ENCODE data around the gene HIGD1C.
"Not testable (repeated sequence)": the region's sequence is repeated elsewhere in the genome, so short reads cannot be mapped to it uniquely, and the experiment has no call there.

Gene HIGD1C

DNA sequence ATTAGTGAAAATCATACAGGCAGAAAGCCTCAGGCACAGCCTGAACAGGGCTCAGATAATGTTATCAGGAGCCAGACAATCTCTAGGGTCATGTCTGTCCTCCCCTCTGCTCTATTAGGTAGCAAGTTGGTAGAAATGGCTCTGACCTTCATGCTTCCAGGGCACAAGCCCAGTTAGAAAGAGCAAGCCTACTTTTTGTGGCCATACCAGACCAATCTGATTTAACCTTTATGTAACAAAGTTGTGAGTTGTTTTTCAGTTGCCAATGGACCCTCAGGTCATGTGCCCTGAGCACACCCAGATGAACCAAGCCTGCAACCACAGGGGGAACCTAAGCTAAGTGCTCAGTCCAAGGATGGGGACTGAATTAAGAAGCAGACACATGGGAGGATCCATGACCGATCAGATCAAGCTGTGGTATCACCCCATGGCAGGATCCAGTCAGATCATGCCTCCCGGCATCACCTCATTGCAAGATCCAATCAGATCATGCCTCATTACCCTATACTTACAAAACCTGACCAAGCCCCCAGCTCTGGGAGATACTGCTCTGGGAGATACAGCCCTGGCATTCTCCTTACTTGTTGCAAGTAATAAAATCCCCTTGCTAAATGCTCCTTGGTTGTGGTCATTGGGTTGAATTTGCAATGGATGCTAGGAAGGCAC lies 18.8 kb upstream of the HIGD1C start:
- no peak for DNase-seq (ENCODE audit: low read depth in 2 of 2)

DNA sequence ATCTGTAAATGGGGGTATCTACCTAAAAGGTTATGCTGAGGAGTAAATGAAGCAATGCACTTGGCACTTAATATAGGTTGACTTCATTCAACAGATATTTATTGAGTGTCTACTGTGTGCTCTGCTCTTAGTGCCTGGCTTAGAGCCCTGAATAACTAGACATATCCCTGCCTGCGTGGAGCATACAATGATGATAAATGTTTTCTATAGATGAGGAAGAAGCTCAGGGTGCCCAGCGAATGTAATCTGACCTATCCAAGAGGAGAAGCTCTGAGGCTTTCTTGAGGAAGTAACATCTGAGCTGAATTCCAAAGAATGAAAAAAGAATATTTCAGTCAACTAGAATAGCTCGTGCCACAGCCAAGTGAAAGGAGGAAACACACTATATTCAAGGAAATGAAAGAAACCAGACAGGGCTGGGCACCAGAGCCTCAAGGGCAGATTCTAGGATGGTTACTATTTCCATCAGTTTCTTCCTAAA lies 17.9 kb upstream of the HIGD1C start:
- DNase-seq (ENCODE audit: low read depth in 2 of 2) = no peak

DNA sequence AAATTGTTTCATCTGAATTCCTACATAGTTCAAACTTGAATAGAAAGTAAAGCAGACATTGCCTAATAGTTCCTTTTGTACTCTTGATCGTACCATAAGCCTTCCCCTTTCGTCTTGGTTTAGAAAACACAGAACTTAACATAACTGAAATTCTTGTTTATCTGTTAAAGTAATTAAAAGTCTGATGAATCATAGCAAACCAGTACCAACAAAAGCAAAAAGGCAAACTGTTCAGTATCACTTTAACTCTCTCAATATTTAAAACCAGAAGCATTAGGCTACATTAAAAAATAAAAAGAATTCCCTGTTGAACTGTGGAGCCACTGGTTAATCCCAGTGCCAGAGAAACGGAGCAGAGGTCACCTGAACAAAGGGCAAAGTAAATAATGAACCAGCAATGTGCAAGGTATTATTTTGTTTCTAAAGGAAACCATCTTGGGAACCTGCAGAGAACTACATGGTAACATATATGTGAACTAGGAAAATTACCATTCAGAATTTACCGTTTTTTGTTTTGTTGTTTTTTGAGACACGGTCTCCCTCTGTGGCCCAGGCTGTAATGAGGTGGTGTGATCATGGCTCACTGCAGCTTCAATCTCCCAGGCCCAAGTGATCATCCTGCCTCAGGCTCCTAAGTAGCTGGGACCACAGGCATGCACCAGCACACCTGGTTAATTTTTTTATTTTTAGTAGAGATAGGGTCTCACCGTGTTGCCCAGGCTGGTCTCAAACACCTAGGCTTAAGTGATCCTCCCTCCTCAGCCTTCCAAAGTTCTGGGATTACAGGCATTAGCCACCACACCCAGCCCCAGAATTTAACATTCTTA lies 17.1 kb upstream of the HIGD1C start:
- DNase-seq (ENCODE audit: low read depth in 2 of 2) = no peak

DNA sequence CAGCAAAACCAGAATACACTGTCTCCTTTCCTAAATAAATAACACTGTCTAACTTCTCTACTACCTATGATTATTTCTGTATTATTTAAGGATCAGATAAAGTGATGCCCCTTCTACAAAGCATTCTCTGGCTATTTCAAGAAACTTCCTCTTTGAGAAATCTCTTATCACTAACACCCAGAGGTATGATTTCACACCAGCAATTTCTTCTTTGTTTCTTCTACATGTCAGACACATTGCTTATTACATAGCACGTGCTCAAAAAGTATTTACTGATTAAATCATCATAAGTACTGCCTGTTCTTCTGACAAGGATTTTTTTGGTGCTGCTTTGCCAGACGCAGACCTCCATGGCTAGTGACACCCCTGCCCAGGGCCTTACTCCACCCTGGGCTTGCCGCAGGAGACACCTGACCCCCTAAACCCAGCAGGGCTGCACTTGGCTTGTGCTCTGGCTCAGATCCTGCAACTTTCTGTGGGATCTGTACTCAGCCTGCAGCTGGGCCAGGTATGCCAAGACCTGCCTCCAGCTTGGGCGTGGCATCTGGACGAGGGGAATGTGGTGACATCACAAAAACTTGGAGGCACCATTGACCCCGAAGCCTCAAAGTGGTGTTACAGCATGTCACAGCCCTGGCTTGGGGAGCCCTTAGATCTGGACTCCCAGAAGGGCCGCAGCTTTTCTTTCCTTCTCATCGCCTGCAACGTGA lies 15.4 kb upstream of the HIGD1C start:
- DNase-seq (ENCODE audit: low read depth in 2 of 2) = no peak

DNA sequence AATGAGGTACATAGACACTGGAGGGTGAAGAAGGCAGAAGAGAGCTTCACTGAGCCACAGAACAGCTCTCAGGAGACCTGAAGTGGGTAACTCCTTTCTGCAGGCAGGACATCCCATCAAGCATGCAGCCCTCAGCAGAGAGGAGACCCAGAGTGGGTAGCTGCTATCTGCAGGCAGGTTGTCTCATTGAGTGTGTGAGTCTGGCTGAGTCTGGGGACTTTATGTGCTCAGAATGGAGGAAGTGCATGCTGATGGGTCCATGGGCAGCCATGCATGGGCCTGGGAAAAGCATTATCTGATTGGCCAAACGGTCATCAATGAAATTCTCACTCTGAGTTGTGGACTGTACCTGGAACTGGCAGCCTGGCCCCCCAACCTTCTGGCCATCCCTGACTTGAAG lies 14.7 kb upstream of the HIGD1C start:
- no peak for DNase-seq (ENCODE audit: low read depth in 2 of 2)

DNA sequence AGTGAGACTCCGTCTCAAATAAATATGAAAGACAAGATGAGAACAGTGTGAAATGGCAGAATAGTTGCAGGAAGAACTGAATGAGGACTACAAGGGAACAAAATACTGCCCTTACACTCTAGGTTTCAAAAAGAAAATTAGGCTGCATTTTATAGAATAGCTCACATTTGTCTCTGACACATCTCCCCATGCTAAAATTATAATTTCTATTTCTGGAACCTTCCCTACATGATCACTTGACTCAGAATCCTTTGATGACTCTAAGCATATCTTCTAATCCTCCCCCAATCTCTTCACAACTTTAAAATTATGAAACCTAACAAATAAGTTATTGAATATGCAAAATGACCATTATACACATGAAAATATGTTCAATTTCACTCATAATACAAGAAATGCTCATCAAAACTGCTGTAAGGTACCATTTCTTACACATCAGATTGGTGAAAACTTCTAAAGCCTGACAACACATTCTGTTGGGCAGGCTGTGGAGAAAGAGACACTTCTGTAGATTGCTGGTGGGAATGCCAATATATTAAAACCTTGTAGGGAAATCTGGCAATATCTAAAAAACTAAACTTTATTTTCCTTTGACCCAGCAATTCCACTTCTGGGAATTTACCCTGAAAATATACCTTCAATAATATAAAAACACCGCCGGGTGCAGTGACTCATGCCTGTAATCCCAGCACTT lies 4.3 kb upstream of the HIGD1C start:
- DNase-seq (ENCODE audit: low read depth in 2 of 2) = no peak

DNA sequence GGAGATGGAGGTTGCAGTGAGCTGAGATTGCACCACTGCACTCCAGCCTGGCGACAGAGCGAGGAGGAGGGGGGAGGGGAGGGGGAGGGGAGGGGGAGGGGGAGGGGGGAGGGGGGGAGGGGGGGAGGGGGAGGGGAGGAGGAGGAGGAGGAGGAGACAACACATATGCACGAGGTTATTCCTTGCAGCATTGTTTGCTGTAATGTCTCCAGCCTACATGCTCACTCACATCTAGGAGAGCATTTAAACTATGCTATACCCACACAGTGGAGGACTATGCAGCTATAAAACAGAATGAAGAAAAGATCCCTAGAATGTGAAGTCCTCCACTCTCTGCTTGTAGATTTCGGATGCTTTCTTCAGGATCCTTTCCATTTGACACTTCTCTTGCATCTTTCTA lies 3.5 kb upstream of the HIGD1C start:
- no peak for DNase-seq (ENCODE audit: low read depth in 2 of 2)

DNA sequence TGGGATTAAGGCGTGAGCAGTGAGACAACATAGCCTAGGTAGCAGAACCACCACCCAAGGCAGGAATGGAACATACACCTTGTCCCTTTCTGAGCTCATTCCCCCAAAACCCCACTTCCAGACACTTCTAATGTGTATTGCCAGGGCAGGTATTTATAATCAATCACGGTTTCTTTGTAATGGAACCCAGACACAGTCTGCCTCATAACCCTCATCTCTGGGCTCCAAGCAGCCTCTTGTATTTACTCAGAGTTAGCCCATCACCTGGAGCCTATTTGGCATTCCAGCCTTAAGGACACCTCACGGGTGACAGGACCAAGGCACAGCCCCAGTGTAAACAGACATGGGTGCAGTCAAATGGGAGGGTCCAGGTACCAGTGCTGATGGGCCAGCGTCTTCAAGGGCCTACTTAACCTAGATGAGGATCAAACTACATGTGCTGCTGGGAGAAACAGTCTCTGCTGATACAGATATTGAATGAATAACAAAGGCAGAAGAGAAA lies 2.5 kb upstream of the HIGD1C start:
- no peak for DNase-seq (ENCODE audit: low read depth in 2 of 2)

DNA sequence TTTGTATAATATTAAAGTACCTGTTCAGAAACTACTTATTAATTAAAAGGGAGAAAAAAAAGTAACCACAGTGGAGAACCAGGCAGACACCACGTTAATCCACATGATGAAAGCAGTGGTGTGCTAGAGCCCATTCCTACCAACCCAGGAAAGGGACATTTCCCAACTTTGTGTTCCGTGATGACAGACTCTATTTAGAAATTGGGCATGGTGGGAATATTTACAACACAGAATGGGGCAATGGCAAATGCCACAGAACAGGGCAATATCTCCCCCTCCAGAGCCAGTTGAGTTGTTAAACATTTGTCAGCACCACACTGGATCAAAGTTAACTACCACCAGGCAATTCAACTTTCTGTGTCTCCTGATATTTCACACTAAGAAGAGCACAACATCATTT lies 1.2 kb upstream of the HIGD1C start:
- DNase-seq (ENCODE audit: low read depth in 2 of 2) = no peak

DNA sequence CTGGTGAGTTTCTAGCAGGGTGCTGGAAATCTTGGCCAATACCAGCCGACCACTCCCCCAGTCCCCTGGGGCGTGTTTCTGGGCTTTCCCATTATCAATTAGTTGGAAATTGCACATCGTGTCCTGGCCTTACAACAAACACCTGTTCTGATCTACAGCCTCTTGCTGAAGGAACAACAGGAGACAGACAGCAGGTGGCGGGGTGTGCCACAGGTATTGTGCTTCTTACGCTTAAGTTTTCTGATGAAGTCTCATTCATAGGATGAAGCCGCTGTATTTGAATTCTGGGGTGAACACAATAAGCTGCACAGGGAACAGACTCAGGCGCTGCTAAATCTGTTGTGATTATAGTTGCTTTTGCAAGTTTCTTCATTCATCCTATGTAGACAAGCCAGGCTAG lies 703 bp downstream of the HIGD1C start:
- DNase-seq (ENCODE audit: low read depth in 2 of 2) = no peak

DNA sequence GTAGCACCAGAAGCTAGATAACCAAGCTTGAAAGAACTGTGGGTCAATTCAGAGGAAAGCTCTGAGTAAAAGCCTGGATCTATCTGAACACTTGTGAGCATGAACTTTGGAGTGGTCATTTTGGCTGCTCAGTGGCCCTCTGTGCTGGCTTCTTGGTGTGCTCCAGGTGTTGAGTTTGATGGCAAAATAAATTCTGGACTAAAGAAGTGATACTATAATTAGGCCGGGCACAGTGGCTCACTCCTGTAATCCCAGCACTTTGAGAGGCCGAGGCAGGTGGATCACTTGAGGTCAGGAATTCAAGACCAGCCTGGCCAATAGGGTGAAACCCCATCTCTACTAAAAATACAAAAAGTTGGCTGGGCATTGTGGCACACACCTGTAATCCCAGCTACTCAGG lies 2.4 kb downstream of the HIGD1C start:
- not testable (repeated sequence) for DNase-seq (ENCODE audit: low read depth in 2 of 2)

DNA sequence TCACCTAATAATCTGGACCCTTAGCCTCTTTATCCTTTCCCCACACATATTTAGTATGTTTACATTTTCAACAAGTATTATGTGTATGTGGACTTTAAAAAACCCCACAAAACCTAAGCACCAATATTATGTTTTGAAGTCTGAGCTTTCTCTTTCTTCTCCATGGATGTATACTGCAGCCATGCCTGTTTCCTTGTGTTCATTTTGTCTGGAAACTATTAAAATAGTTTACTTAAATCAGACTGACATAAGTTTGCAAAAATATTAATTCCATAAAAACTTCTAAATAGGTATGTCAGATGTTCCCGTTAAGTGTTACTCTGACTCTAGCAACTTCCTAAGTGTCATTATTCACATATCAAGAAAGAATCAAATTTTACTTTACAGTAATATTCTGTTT lies 2.9 kb downstream of the HIGD1C start:
- DNase-seq (ENCODE audit: low read depth in 2 of 2) = no peak

DNA sequence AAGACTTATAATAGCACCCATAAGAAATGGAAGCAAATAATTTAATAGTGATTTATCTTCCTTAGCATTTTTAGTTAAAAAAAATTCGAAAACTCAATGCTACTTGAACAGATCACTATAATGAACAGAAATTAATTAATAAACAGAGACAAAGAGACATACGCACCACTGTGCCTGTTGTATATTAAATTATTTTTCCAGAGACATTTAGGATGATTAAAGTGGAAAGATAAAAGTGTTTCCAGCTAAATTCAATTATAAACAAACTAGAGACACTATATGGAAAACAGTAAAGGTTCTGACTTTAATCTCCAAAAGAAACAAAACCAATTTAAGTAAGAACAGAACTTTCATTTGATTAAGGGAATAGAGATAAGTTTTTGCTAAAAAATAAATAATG lies 3.4 kb downstream of the HIGD1C start:
- no peak for DNase-seq (ENCODE audit: low read depth in 2 of 2)

DNA sequence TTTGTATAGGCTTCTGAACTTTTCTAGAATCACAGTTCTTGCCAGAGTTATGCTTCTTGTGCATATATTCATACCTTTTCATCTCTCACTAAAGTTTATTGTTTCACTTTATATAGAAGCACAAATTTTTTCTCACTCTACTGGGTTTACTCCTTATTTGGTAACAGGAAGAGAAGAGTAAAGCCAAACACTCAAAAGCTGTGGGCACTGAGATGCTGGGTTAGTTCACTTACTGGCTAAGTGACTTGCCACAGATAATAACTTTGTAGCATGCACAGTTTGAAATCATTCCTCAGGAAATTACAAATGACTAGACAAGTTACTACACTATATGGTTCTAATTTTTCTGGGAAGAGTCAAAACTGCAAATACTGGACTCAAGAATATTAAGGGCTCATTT lies 7.8 kb downstream of the HIGD1C start:
- DNase-seq (ENCODE audit: low read depth in 2 of 2) = no peak

DNA sequence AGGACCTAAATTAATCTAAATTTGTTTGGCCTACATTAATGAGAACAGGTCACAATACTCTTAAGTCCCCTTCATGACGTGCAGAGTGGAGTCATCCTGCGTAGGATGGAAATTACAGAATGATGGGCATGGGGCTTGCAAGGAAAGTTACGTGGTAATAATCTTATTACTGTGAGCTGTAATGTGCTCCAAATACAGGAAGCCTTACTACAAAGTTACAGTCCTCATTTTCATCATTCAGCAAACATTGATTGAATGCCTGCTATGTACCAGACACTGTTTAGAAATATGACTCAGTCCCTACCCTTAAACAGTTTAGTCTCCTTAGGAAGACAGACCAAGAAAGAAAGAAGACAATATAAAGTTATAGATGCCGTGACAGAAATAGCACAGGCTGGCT lies 9.4 kb downstream of the HIGD1C start:
- no peak for DNase-seq (ENCODE audit: low read depth in 2 of 2)

DNA sequence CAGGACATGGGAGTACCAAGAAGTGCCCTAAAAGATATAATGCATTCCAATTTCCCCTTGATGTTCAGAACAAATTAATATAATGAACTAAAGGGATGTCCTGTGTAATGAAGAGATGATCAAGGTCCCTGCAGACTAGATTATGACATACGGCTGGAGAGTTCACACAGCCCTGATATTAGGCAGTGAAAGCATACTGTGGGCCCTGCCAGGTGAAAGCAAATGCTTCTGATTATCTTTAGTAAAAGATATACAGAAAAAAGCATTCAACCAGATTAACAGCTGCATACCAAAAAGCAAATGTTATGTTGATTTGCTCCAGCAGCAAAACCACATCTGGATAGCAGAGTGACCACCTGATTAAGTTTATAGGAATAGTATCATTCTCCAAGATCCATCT lies 12.1 kb downstream of the HIGD1C start:
- DNase-seq (ENCODE audit: low read depth in 2 of 2) = no peak

DNA sequence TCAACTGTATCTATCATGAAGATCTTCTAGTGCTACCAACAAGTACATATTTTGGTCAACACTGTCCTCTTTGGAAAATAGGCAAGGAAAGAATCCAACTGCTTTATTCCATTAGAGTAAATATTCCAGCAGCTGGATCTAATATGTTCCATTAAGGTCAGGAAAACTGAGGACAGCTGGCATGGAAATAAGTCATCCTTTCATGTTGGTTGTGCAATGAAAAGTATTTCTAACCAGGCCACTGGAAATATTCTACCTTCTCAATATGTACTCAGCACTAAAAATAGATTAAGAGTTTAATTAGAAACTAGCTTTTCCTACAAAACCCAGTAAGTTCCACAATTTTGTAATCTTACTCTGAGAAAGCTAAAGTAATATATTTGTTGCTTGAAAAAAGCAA lies 19.6 kb downstream of the HIGD1C start:
- DNase-seq (ENCODE audit: low read depth in 2 of 2) = no peak

DNA sequence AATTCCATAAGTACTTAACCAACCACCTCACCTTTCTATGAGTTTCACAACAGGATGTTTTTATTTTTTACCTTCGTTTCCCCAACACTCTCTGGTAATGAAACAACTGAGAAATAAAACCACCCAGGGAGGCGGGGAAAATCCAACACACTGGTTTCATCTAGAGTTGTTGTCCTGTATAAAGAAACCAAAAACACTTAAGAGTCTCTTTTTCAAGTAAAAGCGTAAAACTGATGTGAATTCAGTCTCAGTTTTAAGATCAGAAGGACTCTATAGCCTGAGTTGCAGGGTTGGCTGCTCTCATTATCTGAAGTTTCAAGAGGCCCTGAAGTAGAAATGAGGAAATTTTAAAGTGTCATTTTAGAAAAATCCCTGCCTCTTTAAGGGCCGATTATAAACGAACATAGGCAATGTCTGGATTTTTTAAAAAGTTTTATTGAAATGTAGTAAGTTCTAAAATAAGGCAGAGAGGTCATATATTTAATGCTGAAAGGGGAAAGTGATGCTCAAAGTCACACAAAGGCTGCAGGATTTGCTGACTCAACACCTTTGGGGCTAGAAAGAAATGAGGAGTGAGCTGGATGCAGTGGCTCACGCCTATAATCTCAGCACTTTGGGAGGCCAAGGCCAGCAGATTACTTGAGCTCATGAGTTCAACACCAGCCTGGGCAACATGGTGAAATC lies 27.2 kb downstream of the HIGD1C start:
- DNase-seq (ENCODE audit: low read depth in 2 of 2) = peak in 1 of 2 donors; percentile 17

DNA sequence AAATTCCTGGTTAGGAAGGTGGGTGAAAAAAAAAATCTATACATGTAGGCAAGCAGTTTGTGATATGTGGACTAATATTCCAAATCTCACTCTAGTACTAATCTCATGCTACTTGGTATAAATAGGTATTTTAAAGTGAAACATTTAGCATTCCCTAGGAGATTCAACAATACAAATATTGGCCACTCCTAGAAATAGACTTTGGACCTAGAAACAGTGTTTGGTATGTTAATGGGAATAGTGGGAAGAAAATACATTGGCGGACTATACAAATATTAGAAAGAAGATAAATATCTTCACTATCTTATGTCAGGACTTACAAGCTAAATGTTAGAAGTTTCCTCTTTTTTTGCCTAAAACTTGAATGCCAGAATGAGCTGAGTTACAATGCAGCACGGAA lies 28.2 kb downstream of the HIGD1C start:
- no peak for DNase-seq (ENCODE audit: low read depth in 2 of 2)

DNA sequence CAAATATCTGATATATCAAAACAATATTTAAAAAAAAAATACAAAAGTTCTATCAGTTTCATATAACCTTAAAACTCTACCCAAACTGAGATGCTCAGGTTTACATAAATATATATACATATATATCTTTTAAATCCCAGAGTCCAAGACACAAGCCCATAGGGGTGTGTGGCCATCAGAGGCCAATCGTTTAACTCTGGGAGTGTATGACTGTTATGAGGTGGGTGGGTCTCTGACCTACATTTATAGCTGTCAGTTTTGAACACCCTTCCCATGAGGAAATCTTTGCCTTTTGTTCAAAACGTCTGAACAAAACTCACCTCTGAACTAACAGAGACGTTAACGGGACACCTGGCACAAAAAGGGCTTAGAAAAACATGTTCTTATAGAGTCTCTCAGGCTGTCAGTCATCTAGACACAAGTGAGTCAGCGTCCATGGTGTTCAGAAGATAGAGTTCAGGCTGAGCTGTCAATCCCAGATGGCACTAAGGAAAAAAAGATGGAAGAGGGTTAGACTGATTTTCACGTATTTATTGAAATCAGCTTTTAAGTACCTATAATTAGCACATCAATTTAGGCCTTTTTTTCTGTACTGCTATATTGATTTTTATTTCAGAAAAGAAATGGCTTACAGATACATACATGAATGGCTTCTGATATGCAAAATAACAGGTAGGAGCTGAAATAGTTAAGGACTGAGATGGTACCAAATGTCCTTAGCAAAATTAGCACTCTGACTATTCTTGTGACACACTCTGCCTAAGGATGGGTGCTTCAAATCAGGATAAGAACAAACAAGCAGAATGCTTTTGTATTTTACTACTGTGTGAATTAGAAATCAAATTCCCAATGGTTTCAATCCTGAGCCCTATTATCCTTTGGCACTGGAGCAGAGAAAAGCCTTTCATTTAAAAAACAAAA lies 29.2 kb downstream of the HIGD1C start:
- DNase-seq (ENCODE audit: low read depth in 2 of 2) = no peak

Measured in stimulated activated CD8-positive, alpha-beta memory T cell treated with anti-CD3 and anti-CD28 coated beads, Interleukin-2, amount 100 ng/mL, for 48 hours (primary cell).